Caco-2 (cell line): ENCODE measurements around the gene AQP5. TPM values are rescaled to one million over a fixed set of nuclear protein-coding genes. Genes with fewer than 3 reads are reported as not detected.

ENCODE experiments used
- BruUV-seq: library from RNA; stranded (reverse); fragments of 400-500 nt; replicated peaks from 2 replicates; lab custom pipeline; 2021; lab: Mats Ljungman, UMichigan
- CTCF ChIA-PET: fragments of 300-600 bp; sonication (Branson Sonifier 250); formaldehyde crosslinking; loops from one replicate; lab custom pipeline; 2022; ENCODE audit warnings: antibody characterized with exemption; lab: Charles Lee
- POLR2A ChIA-PET: fragments of 300-600 bp; sonication (Branson Sonifier 250); formaldehyde crosslinking; loops from one replicate; lab custom pipeline; 2022; ENCODE audit warnings: antibody characterized with exemption; lab: Charles Lee
- DNase-seq, 2 experiments: peaks; one replicate each; pipeline versions ENCODE4 v3.0.0 to v3.0.0-alpha.2; 2020 to 2022
- H3K27me3 ChIP-seq: replicated peaks from 2 replicates; pipeline ENCODE4 v1.6.0; 2011; ENCODE audit warnings: low read length; ENCODE audit not compliant: control insufficient read depth, insufficient read depth
- H3K36me3 ChIP-seq: 2 replicates; pipeline ENCODE4 v1.5.1; 2011; ENCODE audit warnings: low read length; ENCODE audit not compliant: control insufficient read depth, insufficient read depth
- H3K4me1 ChIP-seq: fragments of 250-450 bp; sonication (Bioruptor Pico); 2 replicates; pipeline ENCODE4 v1.5.1; 2020; ENCODE audit warnings: mild to moderate bottlenecking
- H3K4me3 ChIP-seq: 2 replicates; pipeline ENCODE4 v1.5.1; 2011; ENCODE audit warnings: low read depth, mild to moderate bottlenecking, control low read depth, low read length
- H3K9me3 ChIP-seq: fragments of 250-450 bp; sonication (Bioruptor Pico); 2 replicates; pipeline ENCODE4 v1.5.1; 2020; ENCODE audit warnings: mild to moderate bottlenecking, moderate library complexity
- H3K27ac Mint-ChIP-seq: one replicate; pipeline ENCODE4 v1.8.0; 2022; ENCODE audit warnings: mixed read lengths; ENCODE audit not compliant: unreplicated experiment
- H3K27me3 Mint-ChIP-seq: one replicate; pipeline ENCODE4 v1.8.0; 2022; ENCODE audit warnings: mixed read lengths; ENCODE audit not compliant: insufficient read depth, unreplicated experiment
- H3K36me3 Mint-ChIP-seq: one replicate; pipeline ENCODE4 v1.8.0; 2022; ENCODE audit warnings: mild to moderate bottlenecking, mixed read lengths; ENCODE audit not compliant: insufficient read depth, unreplicated experiment
- H3K4me1 Mint-ChIP-seq: one replicate; pipeline ENCODE4 v1.8.0; 2022; ENCODE audit warnings: low read depth, mixed read lengths; ENCODE audit not compliant: unreplicated experiment
- H3K4me3 Mint-ChIP-seq: one replicate; pipeline ENCODE4 v1.8.0; 2022; ENCODE audit warnings: mild to moderate bottlenecking, moderate library complexity, mixed read lengths; ENCODE audit not compliant: unreplicated experiment
- H3K9me3 Mint-ChIP-seq: one replicate; pipeline ENCODE4 v1.8.0; 2022; ENCODE audit warnings: mixed read lengths; ENCODE audit not compliant: unreplicated experiment
- intact Hi-C: fragments of 100-400 bp; cut with micrococcal nuclease; formaldehyde crosslinking; loops from one replicate; pipeline ENCODE4 v1.10.0; 2022; ENCODE audit not compliant: unreplicated experiment
- total RNA-seq: library from RNA; stranded (reverse); gene quantifications from 2 replicates; pipeline ENCODE4 v1.2.3, GENCODE V29; 2022
- TF ChIP-seq, protein P1 (sequence below), 2 experiments: fragments of 200-600 bp in 1 of 2; IDR thresholded peaks; 1 replicate in 1 of 2; 2 replicates in 1 of 2; pipeline versions ENCODE4 v1.5.1 to v1.8.0; 2011 to 2022; ENCODE audit warnings: antibody characterized with exemption in 1 of 2, control low read depth in 1 of 2, inconsistent platforms in 1 of 2, low read depth in 1 of 2, low read length in 1 of 2, mild to moderate bottlenecking in 1 of 2, moderate library complexity in 1 of 2; ENCODE audit not compliant: insufficient read depth in 1 of 2, severe bottlenecking in 1 of 2, unreplicated experiment in 1 of 2

AQP5 gene
- total RNA-seq, 1 experiment from 2014 or later = not detected

DNA sequence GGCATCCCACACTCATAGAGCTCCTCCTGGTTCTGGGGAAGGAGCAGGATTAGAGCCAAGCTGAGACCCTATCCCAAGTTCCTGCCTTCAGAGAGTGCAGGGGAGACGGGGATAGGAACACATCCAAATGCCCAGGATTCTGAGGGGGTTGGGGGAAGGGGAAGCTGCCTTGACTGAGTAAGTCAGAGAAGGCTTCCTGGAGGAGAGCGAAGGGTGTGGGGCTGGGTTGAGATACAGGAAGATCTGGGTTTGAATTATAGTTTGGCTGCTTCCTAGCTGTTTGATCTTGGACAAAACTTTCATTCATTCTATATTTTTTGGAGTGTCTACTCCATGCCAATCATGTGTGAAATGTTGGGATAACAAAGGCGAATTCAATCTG is 19.2 kb upstream of the AQP5 start:
- intact Hi-C loops = no loop called here
- Mint-ChIP-seq H3K27ac (no peak overlapping the region), H3K4me3 (no peak overlapping the region), H3K36me3 (peaks cover 10% of the 10 kb centered on the region), H3K9me3 (no peaks in the 10 kb centered on the region), H3K27me3 (no peaks in the 10 kb centered on the region), H3K4me1 (peaks cover 12% of the 10 kb centered on the region)
- no peak for DNase-seq
- CTCF ChIA-PET = interaction anchor here (0.5 to 0.9 kb wide), 2 partner anchors 114 to 1385 kb away, joined by 3 read pairs; no protein-coding TSS in a partner anchor
- POLR2A ChIA-PET = interaction anchor here (0.5 kb wide), 1 partner anchor 121 kb away, joined by 7 read pairs; no protein-coding TSS in a partner anchor
- BruUV-seq = no TSS peak
- no peaks in the 10 kb centered on the region for H3K27me3 ChIP-seq
- no peak overlapping the region for H3K4me3 ChIP-seq
- TF ChIP-seq, protein P1, sequence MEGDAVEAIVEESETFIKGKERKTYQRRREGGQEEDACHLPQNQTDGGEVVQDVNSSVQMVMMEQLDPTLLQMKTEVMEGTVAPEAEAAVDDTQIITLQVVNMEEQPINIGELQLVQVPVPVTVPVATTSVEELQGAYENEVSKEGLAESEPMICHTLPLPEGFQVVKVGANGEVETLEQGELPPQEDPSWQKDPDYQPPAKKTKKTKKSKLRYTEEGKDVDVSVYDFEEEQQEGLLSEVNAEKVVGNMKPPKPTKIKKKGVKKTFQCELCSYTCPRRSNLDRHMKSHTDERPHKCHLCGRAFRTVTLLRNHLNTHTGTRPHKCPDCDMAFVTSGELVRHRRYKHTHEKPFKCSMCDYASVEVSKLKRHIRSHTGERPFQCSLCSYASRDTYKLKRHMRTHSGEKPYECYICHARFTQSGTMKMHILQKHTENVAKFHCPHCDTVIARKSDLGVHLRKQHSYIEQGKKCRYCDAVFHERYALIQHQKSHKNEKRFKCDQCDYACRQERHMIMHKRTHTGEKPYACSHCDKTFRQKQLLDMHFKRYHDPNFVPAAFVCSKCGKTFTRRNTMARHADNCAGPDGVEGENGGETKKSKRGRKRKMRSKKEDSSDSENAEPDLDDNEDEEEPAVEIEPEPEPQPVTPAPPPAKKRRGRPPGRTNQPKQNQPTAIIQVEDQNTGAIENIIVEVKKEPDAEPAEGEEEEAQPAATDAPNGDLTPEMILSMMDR (IDR thresholded peaks at IDR 0.05; ENCODE audit: insufficient read depth in 1 of 2, low read depth in 1 of 2, low read length in 1 of 2, severe bottlenecking in 1 of 2, unreplicated experiment in 1 of 2) = no peak
- no peaks in the 10 kb centered on the region for H3K36me3 ChIP-seq
- no peaks in the 10 kb centered on the region for H3K9me3 ChIP-seq
- peaks cover 5% of the 10 kb centered on the region for H3K4me1 ChIP-seq

DNA sequence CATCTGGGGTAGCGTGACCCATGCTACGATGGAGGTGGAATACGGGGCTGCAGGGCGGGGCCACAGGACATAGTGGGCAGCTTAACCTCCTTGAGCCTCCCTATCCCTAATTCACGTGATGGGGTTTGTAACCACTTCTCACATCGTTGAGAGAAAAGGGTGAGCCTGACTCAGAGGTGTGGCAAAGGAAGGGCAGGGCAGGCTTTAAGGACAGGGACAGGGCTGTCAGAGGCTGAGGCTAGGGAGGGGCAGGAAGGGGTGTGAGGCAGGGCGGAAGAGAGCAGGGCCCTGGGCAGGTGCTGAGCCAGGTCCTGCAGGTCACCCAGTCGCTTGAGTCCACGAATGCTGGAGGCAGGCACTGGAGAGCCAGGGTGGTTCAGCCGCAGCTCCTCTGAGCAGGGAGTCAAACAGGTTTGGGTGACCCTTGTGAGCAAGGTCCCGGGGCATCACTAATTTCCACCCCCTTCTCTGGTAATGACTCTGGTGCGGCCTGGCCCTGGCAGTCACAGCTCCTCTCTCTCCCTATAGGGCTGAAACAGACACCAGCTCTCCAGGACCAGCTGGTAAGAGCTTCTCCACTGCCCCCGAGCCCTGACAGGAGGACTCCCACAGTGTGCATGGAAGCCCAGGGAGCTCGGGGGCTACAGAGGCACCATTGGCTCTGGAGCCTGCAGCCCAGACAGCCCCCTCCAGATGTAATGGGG is 18.6 kb upstream of the AQP5 start:
- CTCF ChIA-PET = interaction anchor here (0.6 to 0.9 kb wide), 2 partner anchors 113 to 202 kb away, joined by 3 to 5 read pairs; partner anchors contain the start of gene TMBIM6
- Histone ChIP-seq H3K27me3 (no peaks in the 10 kb centered on the region), H3K4me3 (no peak overlapping the region), H3K9me3 (no peaks in the 10 kb centered on the region), H3K36me3 (no peaks in the 10 kb centered on the region), H3K4me1 (peaks cover 5% of the 10 kb centered on the region)
- no peaks in the 10 kb centered on the region for H3K27me3 Mint-ChIP-seq
- TF ChIP-seq, protein P1 (IDR thresholded peaks at IDR 0.05; ENCODE audit: insufficient read depth in 1 of 2, low read depth in 1 of 2, low read length in 1 of 2, severe bottlenecking in 1 of 2, unreplicated experiment in 1 of 2) = no peak
- no TSS peak for BruUV-seq
- POLR2A ChIA-PET = no interaction called here
- H3K36me3 Mint-ChIP-seq = peaks cover 10% of the 10 kb centered on the region
- H3K9me3 Mint-ChIP-seq = no peaks in the 10 kb centered on the region
- intact Hi-C loops = no loop called here
- no peak for DNase-seq
- no peak overlapping the region for H3K27ac Mint-ChIP-seq
- peaks cover 12% of the 10 kb centered on the region for H3K4me1 Mint-ChIP-seq
- H3K4me3 Mint-ChIP-seq = no peak overlapping the region

DNA sequence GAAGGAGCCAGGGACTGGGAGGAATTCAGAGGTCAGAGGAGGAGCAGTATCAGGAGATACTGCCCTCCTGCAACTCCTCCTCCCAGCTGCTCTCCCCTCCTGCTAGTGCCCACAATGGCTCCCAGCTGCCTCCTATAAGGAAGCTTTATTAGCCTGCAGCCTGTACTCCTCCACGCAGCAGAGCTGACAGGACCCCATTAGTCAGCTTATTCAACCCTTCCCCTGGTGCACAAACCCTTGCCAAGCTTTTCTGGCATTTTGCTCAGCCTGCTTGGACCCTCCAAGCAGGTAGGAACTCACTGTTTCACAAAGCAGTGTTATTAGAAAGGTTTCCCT is 18.1 kb upstream of the AQP5 start:
- TF ChIP-seq, protein P1 (IDR thresholded peaks at IDR 0.05; ENCODE audit: insufficient read depth in 1 of 2, low read depth in 1 of 2, low read length in 1 of 2, severe bottlenecking in 1 of 2, unreplicated experiment in 1 of 2) = no peak
- Histone ChIP-seq H3K4me1 (peaks cover 5% of the 10 kb centered on the region), H3K27me3 (no peaks in the 10 kb centered on the region), H3K36me3 (no peaks in the 10 kb centered on the region), H3K4me3 (no peak overlapping the region), H3K9me3 (no peaks in the 10 kb centered on the region)
- Mint-ChIP-seq H3K36me3 (peaks cover 10% of the 10 kb centered on the region), H3K4me3 (no peak overlapping the region), H3K9me3 (no peaks in the 10 kb centered on the region), H3K27ac (no peak overlapping the region), H3K4me1 (peaks cover 12% of the 10 kb centered on the region), H3K27me3 (no peaks in the 10 kb centered on the region)
- no TSS peak for BruUV-seq
- ChIA-PET CTCF (interaction anchor here (0.6 kb wide), 1 partner anchor 202 kb away, joined by 5 read pairs; the partner anchor contains the start of gene TMBIM6), POLR2A (no interaction called here)
- no peak for DNase-seq
- intact Hi-C loops = no loop called here
